DND-41 (cell line): ENCODE data around the gene FLRT2.

Experiments used
- ATAC-seq: fragments of 200-7000 bp; cut with Tn5 transposase; 3 replicates; pipeline ENCODE4 v1.9.1; 2021; ENCODE audit warnings: low read depth; ENCODE audit not compliant: insufficient read depth
- DNase-seq: peaks from one replicate; pipeline ENCODE4 v3.0.0-alpha.2; 2020
- H2AFZ ChIP-seq: 2 replicates; pipeline ENCODE4 v1.6.0; 2012; ENCODE audit warnings: low read depth, low read length
- H3K27ac ChIP-seq: 2 replicates; pipeline ENCODE4 v1.5.1; 2012; ENCODE audit warnings: low read length, inconsistent platforms
- H3K27me3 ChIP-seq: fragments of 200-600 bp; sonication (generic); 2 replicates; pipeline ENCODE4 v1.6.0; 2012; ENCODE audit warnings: low read length, mild to moderate bottlenecking, inconsistent platforms; ENCODE audit not compliant: insufficient read depth, poor library complexity
- H3K36me3 ChIP-seq: 2 replicates; pipeline ENCODE4 v1.5.1; 2012; ENCODE audit warnings: low read length, inconsistent platforms; ENCODE audit not compliant: insufficient read depth
- H3K4me1 ChIP-seq: 2 replicates; pipeline ENCODE4 v1.5.1; 2012; ENCODE audit warnings: mild to moderate bottlenecking, low read length; ENCODE audit not compliant: insufficient read depth
- H3K4me2 ChIP-seq: 2 replicates; pipeline ENCODE4 v1.6.0; 2012; ENCODE audit warnings: mild to moderate bottlenecking, moderate library complexity, low read length, inconsistent platforms; ENCODE audit not compliant: insufficient read depth
- H3K4me3 ChIP-seq, 2 experiments: fragments of 200-600 bp in 1 of 2; shearing (Covaris generic) in 1 of 2; 2 replicates each; pipeline ENCODE4 v1.5.1; 2012 to 2016; ENCODE audit warnings: inconsistent platforms in 2 of 2, low read length in 2 of 2, mild to moderate bottlenecking in 2 of 2, low read depth in 1 of 2, moderate library complexity in 1 of 2
- H3K79me2 ChIP-seq: 2 replicates; pipeline ENCODE4 v1.6.0; 2012; ENCODE audit warnings: low read length, inconsistent platforms; ENCODE audit not compliant: insufficient read depth
- H3K9ac ChIP-seq: 2 replicates; pipeline ENCODE4 v1.6.0; 2012; ENCODE audit warnings: low read depth, mild to moderate bottlenecking, inconsistent platforms, low read length, moderate library complexity
- H3K9me3 ChIP-seq: 2 replicates; pipeline ENCODE4 v1.5.1; 2012; ENCODE audit warnings: low read length, moderate library complexity, mild to moderate bottlenecking, inconsistent platforms; ENCODE audit not compliant: insufficient read depth, severe bottlenecking
- H4K20me1 ChIP-seq: 2 replicates; pipeline ENCODE4 v1.6.0; 2012; ENCODE audit warnings: low read length; ENCODE audit not compliant: insufficient read depth
- CTCF ChIP-seq: IDR thresholded peaks from 2 replicates; pipeline ENCODE4 v1.5.1; 2012; ENCODE audit warnings: borderline replicate concordance, low read length, moderate library complexity, mild to moderate bottlenecking; ENCODE audit not compliant: poor library complexity, severe bottlenecking; ENCODE audit errors: extremely low read depth
- EZH2 ChIP-seq: IDR thresholded peaks from 3 replicates; pipeline ENCODE4 v1.6.1; 2012; ENCODE audit warnings: borderline replicate concordance, low read depth, mild to moderate bottlenecking, moderate library complexity, low read length, inconsistent platforms; ENCODE audit not compliant: severe bottlenecking

The FLRT2 gene

DNA sequence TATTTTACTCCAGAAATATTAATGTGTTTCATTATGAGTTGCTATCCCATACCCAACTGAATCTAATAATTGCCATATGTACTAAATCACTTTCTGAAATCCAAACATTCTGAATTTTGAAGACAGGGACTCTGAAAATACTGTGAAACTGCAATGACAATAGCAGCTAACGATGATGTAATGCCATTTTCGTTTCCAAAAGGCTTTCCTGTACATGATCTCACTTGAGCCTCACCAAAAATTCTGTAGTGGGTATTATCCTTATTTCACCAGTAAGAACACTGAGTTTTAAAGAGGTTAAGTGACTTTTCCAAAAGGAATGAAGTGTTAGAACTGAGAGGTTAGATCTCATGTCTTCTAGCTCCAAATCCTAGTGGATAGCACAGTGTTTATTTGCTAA lies 133.3 kb downstream of the FLRT2 start:
- H3K4me3 ChIP-seq: no peak overlapping the region
- H4K20me1 ChIP-seq: no peaks in the 10 kb centered on the region
- ATAC-seq (no peak), DNase-seq (no peak)
- H3K79me2 ChIP-seq: no peaks in the 10 kb centered on the region
- no peaks in the 10 kb centered on the region for H3K4me1 ChIP-seq
- H3K36me3 ChIP-seq: no peaks in the 10 kb centered on the region
- no peak overlapping the region for H3K27ac ChIP-seq
- H3K9ac ChIP-seq: no peak overlapping the region
- H2AFZ ChIP-seq: no peak overlapping the region
- peaks cover 3% of the 10 kb centered on the region for H3K9me3 ChIP-seq
- no peak overlapping the region for H3K4me2 ChIP-seq
- no peak for TF ChIP-seq CTCF
- TF ChIP-seq EZH2: no peak
- no peaks in the 10 kb centered on the region for H3K27me3 ChIP-seq

- no peak for ATAC-seq
- Histone ChIP-seq H3K27me3 (no peaks in the 10 kb centered on the region), H3K4me2 (no peak overlapping the region), H2AFZ (no peak overlapping the region), H3K27ac (no peak overlapping the region), H3K4me1 (no peaks in the 10 kb centered on the region), H3K9ac (no peak overlapping the region), H3K36me3 (no peaks in the 10 kb centered on the region), H3K79me2 (no peaks in the 10 kb centered on the region), H4K20me1 (no peaks in the 10 kb centered on the region), H3K9me3 (peaks cover 3% of the 10 kb centered on the region), H3K4me3 (no peak overlapping the region)
- no peak for DNase-seq
- TF ChIP-seq EZH2: no peak
- no peak for TF ChIP-seq CTCF
Measured at GRCh38 chr14:85663667-85664066, 133.7 kb downstream of the FLRT2 start.

DNA sequence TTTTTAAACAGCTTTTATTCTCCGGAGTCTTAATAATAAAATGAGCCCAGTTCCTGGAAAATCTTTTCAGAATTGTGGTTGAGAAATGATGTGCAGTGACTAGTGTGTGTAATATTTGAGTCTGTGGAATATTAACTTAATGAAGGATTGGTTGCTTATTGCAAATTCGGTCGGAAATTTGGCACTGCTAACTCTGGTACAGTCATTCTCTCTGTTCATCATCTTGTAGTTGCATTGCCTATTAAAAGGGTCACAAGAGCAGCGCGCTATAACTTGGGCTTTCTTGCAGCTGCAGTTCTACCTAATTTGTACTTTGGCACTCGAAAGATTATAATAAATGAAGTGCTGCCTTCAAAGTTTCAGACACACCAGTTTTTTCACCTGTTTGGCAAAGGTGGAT lies 146.0 kb downstream of the FLRT2 start:
- H3K79me2 ChIP-seq: no peaks in the 10 kb centered on the region
- no peak overlapping the region for H3K4me2 ChIP-seq
- no peak overlapping the region for H2AFZ ChIP-seq
- H3K27me3 ChIP-seq: no peaks in the 10 kb centered on the region
- H3K27ac ChIP-seq: no peak overlapping the region
- H3K4me3 ChIP-seq: no peak overlapping the region
- no peaks in the 10 kb centered on the region for H3K36me3 ChIP-seq
- no peak for ATAC-seq
- no peak overlapping the region for H3K9ac ChIP-seq
- no peaks in the 10 kb centered on the region for H3K4me1 ChIP-seq
- no peaks in the 10 kb centered on the region for H4K20me1 ChIP-seq
- TF ChIP-seq CTCF (no peak), EZH2 (no peak)
- H3K9me3 ChIP-seq: no peaks in the 10 kb centered on the region
- no peak for DNase-seq

GRCh38 chr14:85686908-85687307 lies 157.0 kb downstream of the FLRT2 start:
- Histone ChIP-seq H3K4me3 (no peak overlapping the region), H2AFZ (no peak overlapping the region), H3K36me3 (no peaks in the 10 kb centered on the region), H3K4me2 (no peak overlapping the region), H3K27ac (no peak overlapping the region), H3K9ac (no peak overlapping the region), H3K4me1 (no peaks in the 10 kb centered on the region), H3K27me3 (no peaks in the 10 kb centered on the region), H4K20me1 (no peaks in the 10 kb centered on the region), H3K9me3 (no peaks in the 10 kb centered on the region), H3K79me2 (no peaks in the 10 kb centered on the region)
- ATAC-seq (no peak), DNase-seq (no peak)
- TF ChIP-seq CTCF: no peak
- no peak for TF ChIP-seq EZH2
